ENCODE results near the gene ZNF582. TPM values are rescaled to one million over a fixed set of nuclear protein-coding genes. Genes with fewer than 3 reads are reported as not detected.

Gene ZNF582
- 10 to 100 TPM; 10.6 to 12.1 (median 11.6) TPM for polyA plus RNA-seq (ENCODE audit: insufficient read length in 4 of 4)

- DNase-seq (ENCODE audit: low read depth in 4 of 4, low spot score in 2 of 4), result peak; percentile 86 to 95 (median 91)
These were observed at the start of gene ZNF582 for GRCh38 chr19:56393119-56394012. ZNF582 (minus strand) TSS chr19:56393534; CDS start chr19:56391752, 1,782 bp downstream.

- no peak for DNase-seq (ENCODE audit: low read depth in 4 of 4, low spot score in 2 of 4)
These were observed 48.0 kb upstream of the ZNF582 start for GRCh38 chr19:56441206-56441792.

GRCh38 chr19:56423985-56424353, 30.6 kb upstream of the ZNF582 start:
- no peak for DNase-seq (ENCODE audit: low read depth in 4 of 4, low spot score in 2 of 4)

- no peak for DNase-seq (ENCODE audit: low read depth in 4 of 4, low spot score in 2 of 4)
These were observed 30.1 kb upstream of the ZNF582 start for GRCh38 chr19:56423276-56423984.

- DNase-seq (ENCODE audit: low read depth in 4 of 4, low spot score in 2 of 4), result no peak
These were observed 11.7 kb upstream of the ZNF582 start for GRCh38 chr19:56405062-56405461.

GRCh38 chr19:56404705-56405056, 11.3 kb upstream of the ZNF582 start:
- no peak for DNase-seq (ENCODE audit: low read depth in 4 of 4, low spot score in 2 of 4)

- DNase-seq (ENCODE audit: low read depth in 4 of 4, low spot score in 2 of 4), result peak; percentile 83 to 96 (median 92)
These were observed 10.7 kb upstream of the ZNF582 start, which contains the start of gene ZNF583 for GRCh38 chr19:56403764-56404704. ZNF583 (plus strand) TSS chr19:56404332; CDS start chr19:56407115, 2,783 bp downstream.

DNA sequence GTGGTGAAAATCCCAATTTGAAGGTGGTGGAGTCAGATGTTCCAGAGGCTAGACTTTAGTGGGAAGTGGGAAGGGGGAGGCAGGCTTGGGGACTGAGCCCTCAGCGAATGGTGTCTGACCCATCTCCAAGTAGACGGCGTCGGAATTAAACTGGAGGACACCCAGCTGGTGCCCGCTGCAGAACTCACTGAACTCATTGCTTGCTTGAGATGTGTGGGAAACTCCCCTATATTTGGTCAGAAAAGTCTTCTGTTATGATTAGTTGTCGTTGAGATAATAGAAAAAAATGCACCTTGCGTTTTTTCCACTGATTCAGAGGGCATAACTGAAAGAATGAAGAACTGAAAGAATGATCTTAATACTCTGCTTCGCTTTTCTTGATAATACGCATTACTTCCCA, 9.9 kb upstream of the ZNF582 start:
- no peak for DNase-seq (ENCODE audit: low read depth in 4 of 4, low spot score in 2 of 4)

DNA sequence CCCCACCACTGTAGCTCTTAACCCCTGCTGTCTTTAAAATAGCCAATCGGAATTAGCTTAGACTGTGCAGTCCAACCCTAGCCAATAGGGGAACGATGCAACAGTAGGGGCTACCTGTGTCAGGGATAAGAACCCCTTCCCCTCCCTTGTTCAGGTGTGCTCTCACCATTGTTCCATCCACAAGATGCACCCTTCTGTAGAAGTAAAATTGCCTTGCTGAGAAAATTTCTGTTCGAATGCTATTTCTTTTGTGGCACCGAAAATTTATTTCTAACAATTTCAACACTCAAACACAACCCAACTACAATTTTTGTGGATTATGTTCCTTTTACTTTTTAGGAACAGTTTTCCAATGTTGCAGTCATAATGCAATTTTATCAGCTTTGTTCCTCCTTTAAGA, 7.2 kb upstream of the ZNF582 start:
- DNase-seq (ENCODE audit: low read depth in 4 of 4, low spot score in 2 of 4), result no peak

DNA sequence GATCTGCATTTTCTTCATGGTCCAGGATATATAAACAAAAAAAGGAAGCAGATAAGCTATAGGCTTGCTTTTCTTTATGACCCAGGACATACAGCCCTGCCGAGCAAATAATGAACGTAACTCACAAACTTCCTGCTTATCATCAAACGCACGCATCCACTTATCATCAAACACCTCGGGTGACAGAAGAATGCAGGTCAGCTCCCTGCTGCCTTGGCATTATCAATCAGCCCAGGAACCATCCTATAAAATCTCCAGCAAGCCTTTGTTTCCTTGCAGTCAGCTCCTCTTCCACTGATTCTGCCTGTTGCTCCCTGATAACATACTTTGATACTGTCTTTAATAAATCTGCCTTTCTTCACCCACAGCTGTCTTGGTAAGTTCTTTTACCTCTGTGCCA, 5.5 kb upstream of the ZNF582 start:
- no peak for DNase-seq (ENCODE audit: low read depth in 4 of 4, low spot score in 2 of 4)

- no peak for DNase-seq (ENCODE audit: low read depth in 4 of 4, low spot score in 2 of 4)
These were observed 9.3 kb downstream of the ZNF582 start for GRCh38 chr19:56383826-56384605.

- DNase-seq (ENCODE audit: low read depth in 4 of 4, low spot score in 2 of 4), result no peak
These were observed 16.0 kb downstream of the ZNF582 start for GRCh38 chr19:56377105-56377924.

DNA sequence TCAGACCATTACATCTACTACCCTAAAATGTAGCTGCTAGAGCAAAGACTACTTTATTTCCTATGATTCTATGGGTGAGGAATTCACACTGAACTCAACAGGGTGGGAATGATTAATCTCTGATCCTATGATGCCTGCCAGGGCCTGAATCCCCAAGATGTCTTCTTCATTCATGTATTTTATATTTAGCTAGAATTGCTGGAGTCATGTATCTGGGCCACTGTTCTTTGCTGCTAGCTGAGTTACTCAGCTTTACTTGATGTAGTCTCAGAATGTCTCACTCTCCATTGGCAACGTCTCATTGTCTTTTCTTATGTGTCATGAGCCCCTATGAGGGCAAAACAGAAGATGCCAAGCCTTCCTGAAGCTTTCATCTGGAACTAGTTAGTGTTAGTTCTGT, 21.1 kb downstream of the ZNF582 start:
- DNase-seq (ENCODE audit: low read depth in 4 of 4, low spot score in 2 of 4), result no peak

GRCh38 chr19:56369886-56370676, 23.3 kb downstream of the ZNF582 start:
- no peak for DNase-seq (ENCODE audit: low read depth in 4 of 4, low spot score in 2 of 4)

DNA sequence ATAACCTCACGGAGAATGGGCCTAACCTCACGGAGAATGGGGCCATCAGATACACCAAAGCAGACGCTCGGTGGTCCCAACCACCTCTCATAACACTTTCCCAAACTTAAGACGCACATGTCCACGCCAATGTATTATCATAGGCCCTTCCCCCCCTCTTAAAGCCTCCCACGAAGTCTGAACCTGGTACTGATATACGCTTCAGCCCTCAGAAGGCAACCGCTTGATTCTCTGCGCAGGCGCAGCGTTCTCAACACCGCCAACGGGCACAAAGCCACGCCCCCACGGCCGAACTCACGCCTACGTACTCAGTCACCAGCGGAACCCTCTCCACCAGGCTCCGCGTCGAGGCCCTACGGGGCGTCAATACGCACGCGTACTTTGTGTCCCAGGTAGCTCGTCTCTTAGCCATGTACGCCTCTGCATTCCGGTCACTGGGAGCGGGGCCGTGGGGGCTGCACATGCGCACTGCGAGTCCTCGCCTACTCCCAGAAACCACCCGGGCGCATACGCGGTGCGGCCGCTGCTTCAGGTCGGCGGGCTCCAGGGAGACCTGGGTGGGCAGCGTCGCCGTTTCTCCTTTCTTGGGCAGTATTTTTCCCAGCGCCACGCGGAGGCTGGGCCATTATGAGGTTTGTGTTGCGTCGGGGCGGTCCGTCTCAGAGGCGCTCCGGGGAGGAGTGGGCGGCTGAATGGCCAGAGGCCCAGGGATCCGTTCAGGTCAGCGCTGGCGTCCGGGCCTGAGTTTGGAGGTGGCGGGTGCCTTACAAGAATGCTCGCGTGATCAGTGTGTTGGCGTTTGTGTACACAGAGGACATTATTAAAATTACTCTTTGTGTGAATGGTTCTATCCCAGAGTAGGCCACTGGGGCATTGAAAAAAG, 25.3 kb downstream of the ZNF582 start:
- peak; percentile 83 to 94 (median 88) for DNase-seq (ENCODE audit: low read depth in 4 of 4, low spot score in 2 of 4)

GRCh38 chr19:56360841-56361240, 32.5 kb downstream of the ZNF582 start:
- no peak for DNase-seq (ENCODE audit: low read depth in 4 of 4, low spot score in 2 of 4)

GRCh38 chr19:56356944-56357343, 36.4 kb downstream of the ZNF582 start:
- no peak for DNase-seq (ENCODE audit: low read depth in 4 of 4, low spot score in 2 of 4)

Data from left renal cortex interstitium (tissue), 4 donors.